Astrocyte (in vitro differentiated cells and primary cell): ENCODE results near the gene IFIT2.

ENCODE experiments used
- EZH2 ChIP-seq: IDR thresholded peaks from 2 replicates; pipeline ENCODE4 v1.6.1; 2012; ENCODE audit warnings: mild to moderate bottlenecking, low read length, inconsistent platforms; ENCODE audit not compliant: insufficient read depth
- TF ChIP-seq, protein P1 (sequence below): IDR thresholded peaks from 2 replicates; pipeline ENCODE4 v1.5.1; 2011; ENCODE audit warnings: low read depth, mild to moderate bottlenecking, inconsistent platforms, low read length, moderate library complexity; ENCODE audit not compliant: insufficient read depth

DNA sequence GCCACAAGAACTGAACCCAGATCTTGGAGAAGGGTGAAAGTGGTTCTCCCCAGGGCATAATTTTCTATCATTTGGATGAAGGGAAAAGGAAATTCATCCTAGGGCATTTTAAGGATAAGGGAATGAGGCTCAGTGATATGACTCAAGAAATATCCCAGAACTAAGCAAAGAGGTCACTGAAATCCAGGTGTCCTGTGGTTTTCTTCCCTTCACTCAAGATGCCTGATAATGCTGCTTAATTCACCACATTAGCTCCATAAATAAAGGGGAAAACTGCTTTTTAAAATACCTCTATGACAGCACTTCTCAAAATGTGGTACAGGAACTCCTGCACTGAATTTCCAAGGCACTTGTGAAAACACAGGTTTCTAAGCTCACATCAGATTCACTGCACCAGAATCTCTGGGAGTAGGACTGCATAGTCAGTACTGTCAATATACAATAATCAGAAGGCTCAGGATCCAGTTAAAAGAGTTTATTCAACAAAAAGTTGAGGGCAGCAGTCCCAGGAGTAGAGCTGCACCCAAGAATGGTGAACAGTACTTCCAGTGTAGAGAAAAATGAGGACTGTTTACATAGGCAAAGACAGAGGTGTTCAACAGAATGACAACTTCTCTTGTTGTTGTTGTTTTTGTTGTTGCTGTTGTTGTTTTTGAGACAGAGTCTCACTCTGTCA is 28.8 kb downstream of the IFIT2 start:
- TF ChIP-seq, protein P1, sequence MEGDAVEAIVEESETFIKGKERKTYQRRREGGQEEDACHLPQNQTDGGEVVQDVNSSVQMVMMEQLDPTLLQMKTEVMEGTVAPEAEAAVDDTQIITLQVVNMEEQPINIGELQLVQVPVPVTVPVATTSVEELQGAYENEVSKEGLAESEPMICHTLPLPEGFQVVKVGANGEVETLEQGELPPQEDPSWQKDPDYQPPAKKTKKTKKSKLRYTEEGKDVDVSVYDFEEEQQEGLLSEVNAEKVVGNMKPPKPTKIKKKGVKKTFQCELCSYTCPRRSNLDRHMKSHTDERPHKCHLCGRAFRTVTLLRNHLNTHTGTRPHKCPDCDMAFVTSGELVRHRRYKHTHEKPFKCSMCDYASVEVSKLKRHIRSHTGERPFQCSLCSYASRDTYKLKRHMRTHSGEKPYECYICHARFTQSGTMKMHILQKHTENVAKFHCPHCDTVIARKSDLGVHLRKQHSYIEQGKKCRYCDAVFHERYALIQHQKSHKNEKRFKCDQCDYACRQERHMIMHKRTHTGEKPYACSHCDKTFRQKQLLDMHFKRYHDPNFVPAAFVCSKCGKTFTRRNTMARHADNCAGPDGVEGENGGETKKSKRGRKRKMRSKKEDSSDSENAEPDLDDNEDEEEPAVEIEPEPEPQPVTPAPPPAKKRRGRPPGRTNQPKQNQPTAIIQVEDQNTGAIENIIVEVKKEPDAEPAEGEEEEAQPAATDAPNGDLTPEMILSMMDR: no peak
- no peak for TF ChIP-seq EZH2
